HepG2 (cell line): Measurements from ENCODE around the gene B3GNT7. TPM values are rescaled to one million over a fixed set of nuclear protein-coding genes. Genes with fewer than 3 reads are reported as not detected.

Experiments
- ATAD3A ChIP-seq: sonication (generic); formaldehyde crosslinking; IDR thresholded peaks from 2 replicates; pipeline ENCODE4 v1.4.0; 2020; ENCODE audit warnings: missing genetic modification reagents
- BRF2 ChIP-seq: sonication (generic); formaldehyde crosslinking; IDR thresholded peaks from 2 replicates; pipeline ENCODE4 v1.8.1; 2022; ENCODE audit warnings: mild to moderate bottlenecking, missing genetic modification reagents
- FOSL2 ChIP-seq: sonication (generic); formaldehyde crosslinking; IDR thresholded peaks from 2 replicates; pipeline ENCODE4 v1.4.0; 2020; ENCODE audit warnings: missing genetic modification reagents
- GFI1 ChIP-seq: sonication (generic); formaldehyde crosslinking; IDR thresholded peaks from 2 replicates; pipeline ENCODE4 v1.5.0; 2020; ENCODE audit warnings: missing genetic modification reagents, mild to moderate bottlenecking, borderline replicate concordance
- HNF1B ChIP-seq: sonication (generic); formaldehyde crosslinking; IDR thresholded peaks from 2 replicates; pipeline ENCODE4 v1.5.1; 2020; ENCODE audit warnings: mild to moderate bottlenecking, moderate library complexity, missing genetic modification reagents
- MAZ ChIP-seq, 2 experiments: sonication (generic) in 1 of 2; formaldehyde crosslinking in 1 of 2; IDR thresholded peaks; 2 replicates each; pipeline versions ENCODE4 v1.5.0 to v1.6.1; 2012 to 2020; ENCODE audit warnings: low read depth in 2 of 2, mild to moderate bottlenecking in 2 of 2, borderline replicate concordance in 1 of 2, improper control_type of control experiment in 1 of 2, low read length in 1 of 2, missing genetic modification reagents in 1 of 2, moderate library complexity in 1 of 2
- NBN ChIP-seq: fragments of 450-650 bp; conservative IDR thresholded peaks from 2 replicates; pipeline ENCODE4 v1.6.1; 2017
- NCOA1 ChIP-seq: sonication (generic); formaldehyde crosslinking; IDR thresholded peaks from 2 replicates; pipeline ENCODE4 v1.9.0; 2021; ENCODE audit warnings: missing genetic modification reagents
- RORA ChIP-seq: sonication (generic); formaldehyde crosslinking; IDR thresholded peaks from 2 replicates; pipeline ENCODE4 v1.5.0; 2020; ENCODE audit warnings: mild to moderate bottlenecking, missing genetic modification reagents, moderate library complexity
- RXRA ChIP-seq: sonication (generic); formaldehyde crosslinking; IDR thresholded peaks from 2 replicates; pipeline ENCODE4 v1.5.1; 2020; ENCODE audit warnings: missing genetic modification reagents
- SOX6 ChIP-seq, 2 experiments: fragments of 450-650 bp in 1 of 2; sonication (generic) in 1 of 2; formaldehyde crosslinking in 1 of 2; IDR thresholded peaks; 2 replicates each; pipeline versions ENCODE4 v1.4.0 to v1.6.1; 2017 to 2020; ENCODE audit warnings: antibody characterized with exemption in 1 of 2, mild to moderate bottlenecking in 1 of 2, missing genetic modification reagents in 1 of 2
- TCF12 ChIP-seq, 2 experiments: fragments of 450-650 bp in 1 of 2; sonication (generic) in 1 of 2; formaldehyde crosslinking in 1 of 2; IDR thresholded peaks; 2 replicates each; pipeline versions ENCODE4 v1.6.1 to v1.8.0; 2017 to 2022; ENCODE audit warnings: antibody characterized with exemption in 1 of 2, mild to moderate bottlenecking in 1 of 2, missing genetic modification reagents in 1 of 2, moderate library complexity in 1 of 2
- THAP7 ChIP-seq: sonication (generic); formaldehyde crosslinking; IDR thresholded peaks from 2 replicates; pipeline ENCODE4 v1.8.1; 2023; ENCODE audit warnings: mild to moderate bottlenecking, missing genetic modification reagents
- TRAFD1 ChIP-seq: sonication (generic); formaldehyde crosslinking; IDR thresholded peaks from 2 replicates; pipeline ENCODE4 v1.5.1; 2020; ENCODE audit warnings: missing genetic modification reagents, mild to moderate bottlenecking, borderline replicate concordance
- ZBTB10 ChIP-seq: sonication (generic); formaldehyde crosslinking; IDR thresholded peaks from 2 replicates; pipeline ENCODE4 v1.4.0; 2020; ENCODE audit warnings: missing genetic modification reagents, borderline replicate concordance
- ZSCAN29 ChIP-seq: sonication (generic); formaldehyde crosslinking; conservative IDR thresholded peaks from 2 replicates; pipeline ENCODE4 v1.4.0; 2020; ENCODE audit warnings: mild to moderate bottlenecking, missing genetic modification reagents
- polyA plus RNA-seq, 8 experiments: library from polyadenylated mRNA; depleted of rRNA in 3 of 8; stranded (reverse) in 7 of 8; unstranded in 1 of 8; fragments of >200 nt; fragmentation: Illumina TruSeq in 4 of 8; extraction: Trizol in 4 of 8; gene quantifications; 2 replicates each; pipeline versions ENCODE4 v1.2.1 to v1.2.3, GENCODE V29; 2011 to 2016; ENCODE audit warnings: low read depth in 4 of 8, missing spikeins in 1 of 8, mixed read lengths in 1 of 8; ENCODE audit not compliant: insufficient read depth in 1 of 8
- total RNA-seq, 5 experiments: library from RNA; depleted of rRNA; stranded (reverse); fragments of >200 nt; fragmentation: Illumina TruSeq; extraction: Trizol; gene quantifications; 2 replicates each; pipeline ENCODE4 v1.2.3, GENCODE V29; 2016; ENCODE audit warnings: low read depth in 1 of 5

Gene B3GNT7
- total and polyA plus RNA-seq, 2 of the 13 experiments (the other 11 are each of a cell fraction or from before 2014, with no cell fraction given): 0.04 to 0.24 TPM

GRCh38 chr2:231412618-231412963 is 17.1 kb downstream of the B3GNT7 start (continued):
- TF ChIP-seq MAZ (IDR thresholded peaks at IDR 0.05; ENCODE audit: borderline replicate concordance, low read depth, low read length): no peak
- no peak for TF ChIP-seq MAZ (CRISPR knock-in tag; IDR thresholded peaks at IDR 0.05; ENCODE audit: low read depth)
- TF ChIP-seq TCF12 (IDR thresholded peaks at IDR 0.05): no peak
- no peak for TF ChIP-seq TCF12 (CRISPR knock-in tag; IDR thresholded peaks at IDR 0.05)
- no peak for TF ChIP-seq TRAFD1
- no peak for TF ChIP-seq RORA
- TF ChIP-seq ZBTB10: no peak
- TF ChIP-seq NBN: no peak
- TF ChIP-seq THAP7: no peak
- TF ChIP-seq BRF2: no peak
- TF ChIP-seq FOSL2 (CRISPR knock-in tag): no peak
- no peak for TF ChIP-seq GFI1
- TF ChIP-seq RXRA (CRISPR knock-in tag): no peak
- TF ChIP-seq HNF1B: no peak
- TF ChIP-seq ZSCAN29 (CRISPR knock-in tag): no peak
- no peak for TF ChIP-seq ATAD3A (CRISPR knock-in tag)
- TF ChIP-seq SOX6 (IDR thresholded peaks at IDR 0.05): no peak
- TF ChIP-seq SOX6 (CRISPR knock-in tag; IDR thresholded peaks at IDR 0.05): no peak
- TF ChIP-seq NCOA1: 0 out of 2 replicates have a peak, but pooled peaks have one; percentile 31
